Measurements from ENCODE around the gene FIGNL2.
"Not testable (repeated sequence)": the region's sequence is repeated elsewhere in the genome, so short reads cannot be mapped to it uniquely, and the experiment has no call there.

The FIGNL2 gene

GRCh38 chr12:51848326-51848727 is at the start of gene FIGNL2:
Gene FIGNL2 (minus strand): TSS chr12:51848718. CDS start chr12:51822413, 26,305 bp downstream.
- DNase-seq (ENCODE audit: low spot score) = no peak

- DNase-seq (ENCODE audit: low spot score) = peak; percentile 81
Measured at GRCh38 chr12:51897181-51897580, 48.7 kb upstream of the FIGNL2 start.

GRCh38 chr12:51896236-51896635 is 47.7 kb upstream of the FIGNL2 start:
- DNase-seq (ENCODE audit: low spot score) = no peak

- no peak for DNase-seq (ENCODE audit: low spot score)
Measured at GRCh38 chr12:51895378-51896135, 47.0 kb upstream of the FIGNL2 start.

GRCh38 chr12:51893786-51894185 is 45.3 kb upstream of the FIGNL2 start:
- DNase-seq (ENCODE audit: low spot score) = no peak

- DNase-seq (ENCODE audit: low spot score) = no peak
Measured at GRCh38 chr12:51891843-51892242, 43.3 kb upstream of the FIGNL2 start.

- DNase-seq (ENCODE audit: low spot score) = no peak
Measured at GRCh38 chr12:51890511-51891171, 42.1 kb upstream of the FIGNL2 start.

GRCh38 chr12:51890133-51890464 is 41.6 kb upstream of the FIGNL2 start:
- no peak for DNase-seq (ENCODE audit: low spot score)

- no peak for DNase-seq (ENCODE audit: low spot score)
Measured at GRCh38 chr12:51889216-51890132, 41.0 kb upstream of the FIGNL2 start.

- DNase-seq (ENCODE audit: low spot score) = no peak
Measured at GRCh38 chr12:51888316-51889215, 40.0 kb upstream of the FIGNL2 start.

- no peak for DNase-seq (ENCODE audit: low spot score)
Measured at GRCh38 chr12:51887476-51888315, 39.2 kb upstream of the FIGNL2 start, which contains the start of gene ANKRD33. Gene ANKRD33 (plus strand): TSS chr12:51888103. CDS start chr12:51888187, 84 bp downstream.

- peak; percentile 99 for DNase-seq (ENCODE audit: low spot score)
Measured at GRCh38 chr12:51886021-51886710, 37.6 kb upstream of the FIGNL2 start.

GRCh38 chr12:51885294-51886020 is 36.9 kb upstream of the FIGNL2 start:
- not testable (repeated sequence) for DNase-seq (ENCODE audit: low spot score)

GRCh38 chr12:51884676-51885229 is 36.2 kb upstream of the FIGNL2 start:
- no peak for DNase-seq (ENCODE audit: low spot score)

GRCh38 chr12:51883998-51884675 is 35.6 kb upstream of the FIGNL2 start:
- no peak for DNase-seq (ENCODE audit: low spot score)

GRCh38 chr12:51883295-51883694 is 34.8 kb upstream of the FIGNL2 start:
- no peak for DNase-seq (ENCODE audit: low spot score)

GRCh38 chr12:51879102-51879501 is 30.6 kb upstream of the FIGNL2 start:
- no peak for DNase-seq (ENCODE audit: low spot score)

- no peak for DNase-seq (ENCODE audit: low spot score)
Measured at GRCh38 chr12:51874486-51874885, 26.0 kb upstream of the FIGNL2 start.

All from kidney capillary endothelial cell (primary cell).